GM19455 (cell line): Measurements from ENCODE around the gene SKA3.

Source experiments
- ATAC-seq: cut with Tn5 transposase; IDR thresholded peaks from one replicate; pipeline ENCODE4 v1.9.1; 2021; ENCODE audit not compliant: unreplicated experiment

The SKA3 gene

DNA sequence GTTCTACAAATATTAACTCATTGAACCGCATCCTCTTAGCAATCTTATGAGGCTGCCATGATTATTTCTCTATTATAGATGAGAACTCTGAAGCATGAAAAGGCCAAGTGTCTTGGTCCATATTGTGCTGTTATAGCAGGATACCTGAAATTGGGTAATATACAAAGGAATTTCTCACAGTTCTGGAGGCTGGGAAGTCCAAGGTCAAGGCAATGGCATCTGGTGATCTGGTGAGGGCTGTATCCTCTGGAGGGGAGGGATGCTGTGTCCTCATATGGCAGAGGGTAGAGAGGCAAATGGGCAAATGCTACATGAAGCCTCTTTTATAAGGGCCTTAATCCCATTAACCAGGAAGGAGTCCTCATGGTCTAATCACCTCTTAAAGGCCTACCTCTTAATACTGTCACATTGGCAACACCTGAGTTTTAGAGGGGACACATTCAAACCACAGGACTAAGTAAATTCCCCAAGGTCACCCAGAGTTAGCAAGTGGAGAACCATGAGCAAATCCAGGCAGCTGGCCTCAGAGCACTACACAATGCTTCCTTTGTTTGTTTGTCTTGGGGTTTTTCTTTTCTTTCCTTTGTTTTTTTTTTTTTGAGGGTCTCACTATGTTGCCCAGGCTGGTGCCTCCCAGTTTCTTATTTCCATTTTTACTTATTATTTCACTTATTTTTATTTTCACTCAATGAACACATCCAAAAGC is 59.1 kb downstream of the SKA3 start:
- ATAC-seq, result no peak

GRCh38 chr13:21116141-21116540 is 60.2 kb downstream of the SKA3 start:
- ATAC-seq, result no peak

GRCh38 chr13:21115231-21115630 is 61.1 kb downstream of the SKA3 start:
- ATAC-seq, result no peak

- no peak for ATAC-seq
Observed at GRCh38 chr13:21111546-21111945, 64.8 kb downstream of the SKA3 start.

GRCh38 chr13:21109168-21109567 is 67.2 kb downstream of the SKA3 start:
- ATAC-seq, result no peak

DNA sequence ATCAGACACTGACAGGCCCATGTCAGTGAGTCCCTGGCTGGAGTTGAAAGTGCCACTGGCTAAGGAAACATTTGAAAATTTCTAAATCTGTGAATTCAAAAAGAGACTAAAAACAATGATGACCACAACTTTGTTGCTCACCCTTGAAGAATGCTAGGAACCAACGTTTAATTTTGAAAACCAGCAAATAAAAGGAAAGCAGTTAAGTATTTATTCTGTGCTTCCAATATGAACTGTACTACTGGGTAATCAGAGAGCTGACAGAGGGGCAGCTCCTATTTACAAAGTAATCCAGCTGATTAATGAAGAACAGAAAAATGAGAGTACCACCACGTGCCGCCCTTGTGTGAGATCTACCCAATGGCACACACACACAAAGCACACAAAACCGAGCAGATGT is 70.3 kb downstream of the SKA3 start:
- ATAC-seq, result no peak

GRCh38 chr13:21104199-21105019 is 71.9 kb downstream of the SKA3 start:
- no peak for ATAC-seq
